GM19023 (cell line): ENCODE measurements around the gene PRSS56.

ENCODE experiments used
- ATAC-seq: cut with Tn5 transposase; IDR thresholded peaks from one replicate; pipeline ENCODE4 v1.9.1; 2021; ENCODE audit warnings: mild to moderate bottlenecking, moderate library complexity; ENCODE audit not compliant: unreplicated experiment

PRSS56 gene

DNA sequence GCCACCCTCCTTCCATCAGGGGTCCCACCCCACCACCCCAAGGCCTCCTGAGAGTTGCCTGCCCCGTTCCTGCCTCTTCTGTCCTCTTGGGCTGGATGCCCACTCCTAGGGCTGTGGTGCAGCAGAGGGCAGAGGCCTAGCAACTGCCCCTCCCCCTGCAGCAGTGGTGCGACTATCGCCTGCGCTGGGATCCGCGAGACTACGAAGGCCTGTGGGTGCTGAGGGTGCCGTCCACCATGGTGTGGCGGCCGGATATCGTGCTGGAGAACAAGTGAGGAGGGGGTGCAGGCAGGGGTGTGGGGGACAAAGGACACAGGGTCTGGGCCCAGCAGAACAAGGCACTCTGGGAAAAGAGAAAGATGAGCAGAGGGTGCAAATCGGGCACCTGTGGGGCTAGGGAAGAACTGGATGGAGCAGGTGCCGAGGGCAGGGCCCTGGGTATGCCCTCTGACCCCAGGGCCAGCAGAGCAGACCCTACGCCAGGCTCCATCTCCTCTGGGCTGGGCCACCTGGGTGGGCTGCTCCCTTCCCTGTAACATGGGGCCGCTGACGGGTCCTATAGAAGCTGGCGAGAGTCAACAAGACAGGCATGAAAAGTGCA is 20.4 kb downstream of the PRSS56 start:
- no peak for ATAC-seq

DNA sequence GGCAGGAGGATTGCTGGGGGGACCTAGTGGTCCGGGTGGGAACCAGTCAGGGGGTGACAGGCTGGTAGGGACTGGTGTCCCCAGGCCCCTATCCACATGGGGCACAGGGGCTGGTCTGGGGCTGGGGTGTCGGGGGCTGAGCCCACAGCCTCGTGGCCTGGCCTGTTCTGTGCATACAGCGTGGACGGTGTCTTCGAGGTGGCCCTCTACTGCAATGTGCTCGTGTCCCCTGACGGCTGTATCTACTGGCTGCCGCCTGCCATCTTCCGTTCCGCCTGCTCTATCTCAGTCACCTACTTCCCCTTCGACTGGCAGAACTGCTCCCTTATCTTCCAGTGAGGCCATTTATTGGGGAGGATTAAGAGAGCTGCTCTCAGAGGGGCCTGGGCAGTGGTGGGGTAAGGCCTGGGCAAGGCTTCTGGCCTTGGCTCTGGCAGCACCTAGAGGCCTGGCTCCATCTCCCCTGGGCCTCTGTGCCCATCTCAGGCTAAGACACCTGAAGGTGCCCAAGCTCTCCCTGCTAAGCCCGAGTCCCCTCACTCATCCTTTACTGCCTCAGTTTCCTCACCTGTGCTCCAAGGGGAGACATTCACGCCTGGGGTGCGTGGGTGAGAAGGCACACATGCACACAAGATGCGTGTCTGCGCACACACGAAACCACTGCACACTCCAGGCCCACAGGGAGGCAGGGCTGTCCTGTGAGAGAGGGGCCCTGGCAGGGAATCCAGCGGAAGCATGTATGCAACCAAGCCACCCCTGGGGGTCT is 21.2 kb downstream of the PRSS56 start:
- ATAC-seq: no peak

DNA sequence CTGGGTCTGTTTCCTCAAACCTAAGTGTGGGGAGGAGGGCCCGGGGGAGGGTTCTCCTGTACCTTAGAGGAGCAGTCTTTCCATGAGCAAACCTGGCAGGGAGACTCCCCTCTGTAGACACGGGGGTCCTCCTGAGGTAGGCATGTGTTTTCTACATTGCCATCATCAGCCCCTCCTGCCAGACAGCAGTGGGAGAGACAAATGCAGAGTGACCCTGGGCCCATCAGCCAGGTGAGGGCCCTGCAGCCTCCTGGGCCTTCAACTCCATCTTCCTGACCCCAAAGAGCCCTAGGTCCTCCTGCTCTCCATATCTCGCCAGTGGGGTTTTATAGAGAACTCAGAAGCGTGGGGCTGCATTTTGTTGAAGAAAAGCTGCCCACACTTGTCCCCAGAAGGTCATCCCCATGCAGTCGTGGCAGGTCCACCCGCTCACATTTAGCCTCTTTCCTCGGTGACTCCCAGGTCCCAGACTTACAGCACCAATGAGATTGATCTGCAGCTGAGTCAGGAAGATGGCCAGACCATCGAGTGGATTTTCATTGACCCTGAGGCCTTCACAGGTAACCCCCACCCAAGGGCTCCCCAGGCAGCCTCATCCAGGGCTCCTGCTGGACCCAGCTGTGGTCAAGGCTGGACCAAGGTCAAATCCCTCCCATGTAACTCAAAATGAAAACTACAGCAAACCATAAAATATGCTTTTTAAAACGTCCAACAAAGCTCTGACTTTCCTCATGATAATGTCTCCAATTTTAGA is 21.9 kb downstream of the PRSS56 start:
- ATAC-seq: no peak

DNA sequence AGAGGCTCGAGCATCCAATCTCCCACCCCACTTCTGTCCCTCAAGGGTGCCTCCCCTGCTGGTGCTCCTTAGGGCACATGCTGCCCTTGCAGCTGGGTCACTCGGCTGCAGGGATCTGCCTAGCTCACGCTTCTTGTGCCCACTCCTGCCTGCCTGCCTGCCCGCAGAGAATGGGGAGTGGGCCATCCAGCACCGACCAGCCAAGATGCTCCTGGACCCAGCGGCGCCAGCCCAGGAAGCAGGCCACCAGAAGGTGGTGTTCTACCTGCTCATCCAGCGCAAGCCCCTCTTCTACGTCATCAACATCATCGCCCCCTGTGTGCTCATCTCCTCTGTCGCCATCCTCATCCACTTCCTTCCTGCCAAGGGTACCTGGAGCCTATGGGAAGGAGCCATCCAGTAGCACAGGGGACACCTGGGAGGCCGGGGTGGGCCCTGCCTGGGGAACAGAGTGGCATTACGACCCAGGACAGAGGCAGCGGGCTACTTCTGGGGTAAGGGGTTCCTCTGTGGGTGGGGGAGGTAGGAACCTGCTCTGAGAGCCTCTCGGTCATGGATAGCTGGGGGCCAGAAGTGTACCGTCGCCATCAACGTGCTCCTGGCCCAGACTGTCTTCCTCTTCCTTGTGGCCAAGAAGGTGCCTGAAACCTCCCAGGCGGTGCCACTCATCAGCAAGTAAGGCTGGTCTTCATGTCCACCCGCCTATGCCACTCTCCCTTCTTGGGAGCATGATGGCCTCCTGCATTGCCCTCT is 22.7 kb downstream of the PRSS56 start:
- ATAC-seq: no peak

DNA sequence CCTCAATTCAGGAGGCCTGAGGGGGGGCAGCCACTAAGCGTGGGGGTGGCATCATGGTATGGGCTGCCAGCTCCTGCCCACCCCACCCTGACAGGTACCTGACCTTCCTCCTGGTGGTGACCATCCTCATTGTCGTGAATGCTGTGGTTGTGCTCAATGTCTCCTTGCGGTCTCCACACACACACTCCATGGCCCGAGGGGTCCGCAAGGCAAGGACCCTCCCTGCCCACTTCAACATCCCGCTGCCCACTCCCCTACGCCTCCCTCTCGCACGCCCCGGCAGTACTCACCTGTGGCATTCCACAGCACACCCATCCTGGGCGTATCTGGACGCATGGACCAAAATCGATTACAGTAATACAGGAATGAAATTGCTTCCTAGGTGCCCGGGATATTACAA is 23.3 kb downstream of the PRSS56 start:
- no peak for ATAC-seq

DNA sequence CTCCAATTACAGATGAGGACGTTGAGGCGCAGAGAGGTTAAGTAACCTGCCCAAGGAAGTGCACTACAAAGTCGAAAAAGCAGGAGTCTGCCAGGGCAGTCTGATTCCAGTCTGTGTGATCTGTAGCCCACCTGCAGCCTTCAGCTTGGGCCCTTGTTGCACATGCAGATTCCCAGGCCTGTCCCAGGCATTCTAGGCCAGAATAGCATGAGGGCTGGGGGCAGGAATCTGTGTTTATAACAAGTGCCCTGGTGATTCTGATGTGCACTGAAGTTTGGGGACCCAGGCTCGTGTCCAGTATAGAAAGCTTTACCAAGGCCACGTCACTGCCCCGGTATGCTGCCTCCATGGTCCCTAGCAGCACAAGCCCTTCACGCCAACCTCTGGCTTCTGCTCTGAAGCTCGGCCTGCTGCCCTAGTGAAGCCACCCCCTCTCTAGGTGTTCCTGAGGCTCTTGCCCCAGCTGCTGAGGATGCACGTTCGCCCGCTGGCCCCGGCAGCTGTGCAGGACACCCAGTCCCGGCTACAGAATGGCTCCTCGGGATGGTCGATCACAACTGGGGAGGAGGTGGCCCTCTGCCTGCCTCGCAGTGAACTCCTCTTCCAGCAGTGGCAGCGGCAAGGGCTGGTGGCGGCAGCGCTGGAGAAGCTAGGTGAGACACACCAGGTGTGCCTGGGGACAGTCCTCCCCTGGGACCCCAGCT is 23.9 kb downstream of the PRSS56 start:
- no peak for ATAC-seq

DNA sequence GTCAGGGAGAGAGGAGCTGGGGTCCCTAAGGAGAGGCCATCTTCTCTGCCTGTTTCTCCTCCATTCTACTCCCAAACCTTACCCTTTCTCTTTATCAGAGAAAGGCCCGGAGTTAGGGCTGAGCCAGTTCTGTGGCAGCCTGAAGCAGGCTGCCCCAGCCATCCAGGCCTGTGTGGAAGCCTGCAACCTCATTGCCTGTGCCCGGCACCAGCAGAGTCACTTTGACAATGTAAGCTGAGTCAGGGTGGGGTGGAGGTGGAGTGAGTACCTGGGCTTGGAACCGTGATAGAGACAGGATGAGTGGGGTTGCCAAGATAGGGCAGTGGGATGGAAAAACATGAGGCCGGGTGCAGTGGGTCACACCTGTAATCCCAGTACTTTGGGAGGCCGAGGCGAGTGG is 24.5 kb downstream of the PRSS56 start:
- no peak for ATAC-seq

DNA sequence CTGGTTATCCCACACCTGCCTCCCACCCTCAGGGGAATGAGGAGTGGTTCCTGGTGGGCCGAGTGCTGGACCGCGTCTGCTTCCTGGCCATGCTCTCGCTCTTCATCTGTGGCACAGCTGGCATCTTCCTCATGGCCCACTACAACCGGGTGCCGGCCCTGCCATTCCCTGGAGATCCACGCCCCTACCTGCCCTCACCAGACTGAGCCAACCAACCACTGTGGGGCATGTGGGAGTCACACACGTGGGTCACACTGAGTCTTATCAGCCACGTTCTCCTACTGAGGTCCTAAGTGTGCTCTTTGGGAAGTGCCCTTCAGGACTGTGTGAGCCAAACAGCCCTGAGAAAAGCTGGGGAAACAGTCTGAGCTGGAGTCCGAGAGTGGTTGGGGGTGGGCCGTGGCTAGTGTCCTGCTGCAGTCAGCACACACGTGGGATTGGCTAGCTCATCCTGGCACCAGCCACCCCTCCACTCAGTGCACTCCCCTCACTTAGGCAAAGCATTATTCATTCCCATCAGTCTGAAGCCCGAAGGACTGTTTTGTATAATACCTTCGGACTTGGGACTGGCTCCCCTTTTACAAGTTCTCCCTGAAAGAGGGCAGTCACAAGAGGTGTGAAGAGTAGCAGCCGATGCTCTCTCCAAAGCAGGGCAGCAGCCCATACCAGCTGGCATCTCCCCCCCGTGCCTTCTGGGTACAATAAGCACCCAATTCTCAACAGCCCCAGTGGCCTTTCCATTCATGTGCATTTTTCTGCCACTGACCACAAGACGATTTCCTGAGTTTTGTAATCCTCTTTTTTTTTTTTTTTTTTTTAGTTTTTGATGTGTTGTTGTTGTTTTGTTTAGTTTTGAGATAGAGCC is 25.6 kb downstream of the PRSS56 start:
- no peak for ATAC-seq

DNA sequence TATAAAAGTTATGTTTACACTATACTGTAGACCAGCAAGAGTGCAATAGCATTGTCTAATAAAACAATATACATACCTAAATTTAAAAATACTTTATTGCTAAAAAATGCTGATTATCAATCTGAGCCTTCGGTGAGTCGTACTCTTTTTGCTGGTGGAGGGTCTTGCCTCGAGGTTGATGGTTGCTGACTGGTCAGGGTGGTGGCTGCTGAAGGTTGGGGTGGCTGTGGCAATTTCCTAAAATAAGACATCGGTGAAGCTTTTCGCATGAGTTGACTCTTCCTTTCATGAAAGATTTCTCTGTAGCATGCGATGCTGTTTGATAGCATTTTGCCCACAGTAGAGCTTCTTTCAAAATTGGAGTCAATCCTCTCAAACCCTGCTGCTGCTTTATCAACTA is 27.8 kb downstream of the PRSS56 start:
- ATAC-seq: no peak

DNA sequence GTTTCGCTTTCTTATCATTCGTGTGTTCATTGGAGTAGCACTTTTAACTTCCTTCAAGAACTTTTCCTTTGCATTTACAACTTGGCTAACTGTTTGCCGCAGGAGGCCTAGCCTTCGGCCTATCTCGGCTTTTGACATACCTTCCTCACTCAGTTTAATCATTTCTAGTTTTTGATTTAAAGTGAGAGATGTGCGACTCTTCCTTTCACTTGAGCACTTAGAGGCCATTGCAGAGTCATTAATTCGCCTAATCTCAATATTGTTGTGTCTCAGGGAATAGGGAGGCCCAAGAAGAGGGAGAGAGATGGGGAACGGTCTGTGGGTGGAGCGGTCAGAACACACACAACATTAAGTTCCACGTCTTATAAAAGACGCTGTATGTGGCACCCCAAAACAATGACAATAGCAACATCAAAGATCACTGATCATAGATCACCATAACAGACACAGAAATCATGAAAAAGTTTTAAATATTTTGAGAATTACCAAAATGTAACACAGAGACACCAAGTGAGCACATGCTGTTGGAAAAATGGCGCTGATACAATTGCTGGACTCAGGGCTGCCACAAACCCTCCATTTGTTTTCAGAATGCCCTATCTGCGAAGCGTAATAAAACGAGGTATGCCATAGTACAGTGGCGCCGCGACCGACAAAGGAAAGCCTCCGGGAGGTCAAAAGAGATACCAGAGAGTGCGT is 29.6 kb downstream of the PRSS56 start:
- no peak for ATAC-seq

DNA sequence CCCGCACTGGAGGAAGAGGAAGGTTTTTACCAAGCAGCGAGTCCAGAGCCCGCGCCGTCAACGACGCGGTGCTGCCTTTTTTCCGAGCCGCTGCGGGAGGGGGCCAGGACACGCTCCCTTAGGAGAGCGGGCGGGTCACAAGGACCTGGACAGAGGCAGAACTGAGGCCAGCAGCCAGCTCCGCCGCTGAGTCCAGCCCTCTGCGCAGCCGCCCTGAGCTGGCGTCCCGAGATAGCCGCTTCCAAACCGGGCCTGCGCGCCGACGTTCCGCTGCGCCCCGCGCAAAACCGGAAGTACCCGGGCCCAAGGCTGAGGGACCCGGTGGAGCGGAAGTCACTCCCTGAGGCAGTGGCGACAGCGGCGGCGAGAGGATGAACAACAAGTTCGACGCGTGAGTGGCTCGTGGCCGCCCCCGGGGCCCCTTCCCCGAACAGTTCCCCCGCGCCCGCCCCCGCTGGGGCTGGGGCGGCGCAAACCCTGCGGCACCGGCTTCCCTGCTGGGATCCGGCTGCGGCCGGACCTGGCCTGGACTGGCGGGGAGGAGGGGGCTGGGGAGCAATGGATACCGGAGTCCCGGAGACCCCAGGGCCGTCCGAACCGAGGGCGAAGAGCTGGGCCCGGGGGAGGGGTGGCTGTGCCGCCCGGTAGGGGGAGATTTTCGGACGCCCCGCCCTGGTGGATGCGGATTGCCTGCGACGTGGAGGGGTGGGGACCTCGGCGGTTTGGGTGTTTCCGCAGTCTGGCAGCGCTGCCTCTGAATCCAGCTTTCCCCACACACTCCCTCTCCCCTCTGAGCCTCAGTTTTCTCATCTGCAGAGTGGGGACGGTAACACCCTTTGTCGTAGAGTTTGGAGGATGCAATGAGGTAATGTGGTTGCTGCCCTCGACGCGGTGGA is 30.4 kb downstream of the PRSS56 start, which contains the start of the genes EIF4E2 and TIGD1:
EIF4E2 (plus strand) TSS at position 336 of the 896 bp plus-strand sequence; CDS start at position 372, 36 bp downstream.
TIGD1 (minus strand) TSS at position 204 of the 896 bp plus-strand sequence. CDS start 675 bp downstream, outside the sequence.
- ATAC-seq: peak; percentile 90

DNA sequence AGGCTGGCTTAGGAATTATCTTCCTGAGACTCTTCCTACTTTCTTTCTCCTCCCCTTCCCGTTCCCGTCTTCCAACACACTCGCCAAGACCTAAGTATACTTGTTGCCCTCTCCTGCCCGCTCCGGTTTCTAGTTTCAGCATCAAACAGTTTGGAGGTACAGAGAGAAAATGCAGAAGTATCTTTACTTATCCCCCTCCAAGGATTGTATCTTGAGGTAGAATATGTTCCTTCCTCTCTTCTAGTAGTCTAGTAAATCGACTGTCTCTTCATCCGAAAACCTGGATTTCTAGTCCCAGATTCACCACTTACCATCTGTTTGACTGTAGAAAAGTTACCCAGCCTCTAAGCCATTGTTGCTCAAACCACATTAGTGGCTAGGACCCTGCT is 31.1 kb downstream of the PRSS56 start:
- ATAC-seq: no peak

DNA sequence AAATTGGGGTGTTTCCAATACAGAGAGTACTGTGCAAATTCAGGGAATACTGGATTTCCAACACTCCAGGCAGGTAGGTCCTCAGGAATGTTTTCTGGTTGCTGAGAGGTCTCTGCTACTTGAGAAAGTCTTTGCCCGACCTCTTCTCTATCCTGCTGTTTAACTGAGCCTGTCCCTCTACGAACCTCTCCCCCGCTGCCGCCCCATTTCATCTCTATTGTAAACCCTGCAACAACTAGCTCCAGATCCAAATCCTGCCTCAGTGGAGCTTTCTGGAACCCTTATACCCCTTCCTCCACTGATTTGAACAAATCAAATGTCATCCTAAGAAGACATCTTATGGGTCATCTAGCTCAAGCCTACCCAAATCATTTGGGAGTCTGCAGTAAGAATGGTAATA is 31.6 kb downstream of the PRSS56 start:
- ATAC-seq: no peak

DNA sequence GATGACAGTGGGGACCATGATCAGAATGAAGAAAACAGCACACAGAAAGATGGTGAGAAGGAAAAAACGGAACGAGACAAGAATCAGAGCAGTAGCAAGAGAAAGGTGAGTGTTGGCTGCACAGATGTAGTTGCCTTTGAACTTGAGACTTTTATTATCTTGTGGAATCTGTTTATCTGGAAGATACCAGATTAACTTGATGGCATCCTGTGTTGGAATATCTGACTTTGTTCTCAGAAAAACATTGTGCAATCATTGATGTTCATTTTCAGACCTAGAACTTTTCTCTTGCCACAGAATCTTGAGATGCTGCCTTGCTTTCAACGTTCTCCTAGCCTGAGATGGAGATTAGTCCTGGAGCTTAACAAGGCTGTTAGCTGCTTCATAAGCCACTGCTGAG is 36.2 kb downstream of the PRSS56 start:
- ATAC-seq: no peak

DNA sequence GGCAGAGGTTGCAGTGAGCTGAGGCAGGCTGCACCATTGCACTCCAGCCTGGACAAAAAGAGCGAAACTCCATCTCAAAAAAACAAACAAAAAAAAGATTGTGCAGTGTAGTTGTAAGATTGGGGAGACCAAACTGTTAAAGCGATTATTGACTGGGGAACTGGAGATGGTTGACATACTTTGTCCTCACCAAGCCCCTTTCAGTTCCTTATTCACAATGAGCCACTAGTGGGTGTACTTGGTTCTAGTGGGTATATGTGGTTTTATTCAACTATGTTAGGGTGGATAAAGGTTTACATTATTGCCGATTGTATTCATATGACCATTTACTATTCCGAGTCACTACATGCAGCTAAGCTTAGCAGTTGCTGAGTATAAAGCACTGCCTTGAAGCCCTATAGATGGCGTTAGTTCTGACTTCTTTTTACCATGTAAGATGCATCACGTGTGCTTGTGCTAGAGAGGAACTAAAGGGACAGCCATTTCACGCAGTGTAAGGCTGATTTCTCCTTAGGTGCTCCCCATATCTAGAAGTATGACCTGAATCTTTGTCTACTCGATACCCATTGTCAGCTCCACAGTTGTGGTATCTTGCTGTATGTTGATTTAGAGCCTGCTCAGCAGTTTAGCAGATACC is 42.4 kb downstream of the PRSS56 start:
- no peak for ATAC-seq

DNA sequence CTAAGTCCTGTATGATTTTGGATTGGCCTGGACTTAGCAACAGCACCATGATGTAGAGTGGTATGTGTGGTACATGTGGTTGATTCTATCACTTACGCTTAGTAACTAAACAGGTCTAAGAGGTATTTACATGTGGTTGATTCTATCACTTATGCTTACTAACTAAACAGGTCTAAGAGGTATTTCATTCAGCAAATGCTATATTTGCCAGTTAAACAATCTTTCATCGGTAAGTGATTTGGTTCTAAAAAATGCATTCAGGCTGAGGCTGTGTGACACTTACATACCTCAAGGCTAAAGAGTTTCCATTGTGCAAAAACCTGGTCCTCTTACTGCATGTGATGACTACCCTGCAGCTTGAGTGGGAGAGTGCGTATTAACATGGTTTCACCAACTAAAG is 43.4 kb downstream of the PRSS56 start:
- ATAC-seq: no peak

DNA sequence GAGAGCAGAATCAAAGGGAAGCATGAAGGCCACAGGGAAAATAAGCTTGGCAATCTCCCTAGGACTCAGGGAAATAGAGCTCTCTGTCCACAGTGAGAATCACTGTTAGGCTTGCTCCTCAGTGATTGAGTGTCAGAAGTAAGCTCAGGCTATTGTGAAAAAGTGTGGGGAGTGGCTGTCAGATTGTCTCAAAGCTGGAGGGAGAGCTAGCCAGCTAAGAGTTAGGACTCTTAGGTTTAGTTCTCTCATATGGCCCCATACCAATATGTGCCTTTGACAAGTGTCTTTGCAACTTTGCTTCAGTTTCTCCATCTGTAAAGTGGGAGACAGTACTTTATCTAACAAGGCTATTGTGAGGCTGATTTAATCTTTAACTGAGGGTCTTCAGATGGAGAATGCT is 47.5 kb downstream of the PRSS56 start:
- ATAC-seq: no peak
